Endothelial cell of umbilical vein (primary cell): ENCODE data around the gene NOL4.
A peak's percentile ranks its signal among the peaks of the same experiment; 100 is the strongest.

Source experiments
- EZH2 ChIP-seq: IDR thresholded peaks from 2 replicates; pipeline ENCODE4 v1.6.1; 2012; ENCODE audit warnings: borderline replicate concordance, low read depth, mild to moderate bottlenecking, moderate library complexity, low read length, inconsistent platforms; ENCODE audit not compliant: severe bottlenecking
- FOS ChIP-seq: IDR thresholded peaks from 2 replicates; pipeline ENCODE4 v1.6.1; 2011; ENCODE audit warnings: mild to moderate bottlenecking, low read length, moderate library complexity, borderline replicate concordance; ENCODE audit not compliant: insufficient read depth
- GATA2 ChIP-seq: IDR thresholded peaks from 2 replicates; pipeline ENCODE4 v1.7.0; 2011; ENCODE audit warnings: low read depth, mild to moderate bottlenecking, moderate library complexity, mixed read lengths, low read length; ENCODE audit not compliant: insufficient read length, insufficient read depth
- JUN ChIP-seq: IDR thresholded peaks from 2 replicates; pipeline ENCODE4 v1.6.1; 2011; ENCODE audit warnings: borderline replicate concordance, low read depth; ENCODE audit not compliant: insufficient read length, insufficient read depth
- POLR2A ChIP-seq: IDR thresholded peaks from 2 replicates; pipeline ENCODE4 v1.6.1; 2012; ENCODE audit warnings: low read depth, mild to moderate bottlenecking, control low read depth, low read length
- POLR2AphosphoS5 ChIP-seq: IDR thresholded peaks from 2 replicates; pipeline ENCODE4 v1.6.1; 2012; ENCODE audit warnings: low read depth, mild to moderate bottlenecking, control low read depth, low read length, moderate library complexity; ENCODE audit not compliant: insufficient read depth
- TF ChIP-seq, protein P1 (sequence below), 2 donors: IDR thresholded peaks; 1 replicate in 1 of 2; 2 replicates in 1 of 2; pipeline ENCODE4 v1.5.1; 2011; ENCODE audit warnings: low read length in 2 of 2, mild to moderate bottlenecking in 2 of 2, moderate library complexity in 2 of 2, control low read depth in 1 of 2, inconsistent platforms in 1 of 2, low read depth in 1 of 2; ENCODE audit not compliant: insufficient read depth in 1 of 2; ENCODE audit errors: extremely low read depth in 1 of 2
- TF ChIP-seq, protein P2 (sequence below): IDR thresholded peaks from 2 replicates; pipeline ENCODE4 v1.6.1; 2011; ENCODE audit not compliant: insufficient read depth, insufficient read length

DNA sequence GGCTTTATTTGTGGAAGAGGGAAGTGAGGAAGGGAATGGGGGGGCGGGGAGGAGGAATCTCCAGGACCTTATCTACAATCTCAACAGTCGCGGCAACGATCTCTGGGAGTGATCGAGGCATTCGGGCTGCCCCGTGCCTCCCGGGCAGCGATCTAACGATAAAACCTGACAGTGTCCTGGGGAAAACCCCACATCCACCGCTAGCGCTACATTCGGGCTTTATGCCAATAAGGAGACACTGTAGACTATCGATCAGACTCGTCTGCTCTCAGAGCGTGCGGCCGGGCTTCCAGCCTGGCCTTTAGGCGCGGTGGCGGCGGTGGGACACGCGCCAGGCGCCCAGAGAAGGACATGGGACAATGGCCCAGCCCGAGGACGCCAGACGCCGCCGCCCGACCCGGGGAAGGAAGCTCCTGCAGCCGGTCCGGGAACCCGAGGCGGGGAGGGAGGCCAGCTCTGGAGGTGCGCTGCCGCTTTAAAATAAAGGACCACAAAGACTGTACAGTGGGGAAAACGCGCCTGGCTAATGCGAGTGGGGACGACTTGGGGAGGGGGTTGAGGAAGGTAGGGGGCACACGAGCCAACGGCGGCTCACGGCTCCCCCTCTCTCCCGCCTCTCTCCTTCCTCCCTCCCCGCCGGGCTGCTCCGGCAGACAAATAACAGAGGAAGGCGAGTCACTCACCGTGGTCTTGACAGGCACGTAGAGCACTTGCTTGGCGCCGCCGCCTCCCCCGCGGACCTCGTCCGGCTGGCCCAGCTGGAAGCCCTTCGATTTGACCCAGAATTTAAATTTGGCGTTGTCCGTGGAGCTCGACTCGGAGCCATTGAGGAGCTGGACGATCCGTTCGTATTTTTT is 2.2 kb downstream of the NOL4 start:
- TF ChIP-seq EZH2: peak; percentile 77
- TF ChIP-seq, protein P1, sequence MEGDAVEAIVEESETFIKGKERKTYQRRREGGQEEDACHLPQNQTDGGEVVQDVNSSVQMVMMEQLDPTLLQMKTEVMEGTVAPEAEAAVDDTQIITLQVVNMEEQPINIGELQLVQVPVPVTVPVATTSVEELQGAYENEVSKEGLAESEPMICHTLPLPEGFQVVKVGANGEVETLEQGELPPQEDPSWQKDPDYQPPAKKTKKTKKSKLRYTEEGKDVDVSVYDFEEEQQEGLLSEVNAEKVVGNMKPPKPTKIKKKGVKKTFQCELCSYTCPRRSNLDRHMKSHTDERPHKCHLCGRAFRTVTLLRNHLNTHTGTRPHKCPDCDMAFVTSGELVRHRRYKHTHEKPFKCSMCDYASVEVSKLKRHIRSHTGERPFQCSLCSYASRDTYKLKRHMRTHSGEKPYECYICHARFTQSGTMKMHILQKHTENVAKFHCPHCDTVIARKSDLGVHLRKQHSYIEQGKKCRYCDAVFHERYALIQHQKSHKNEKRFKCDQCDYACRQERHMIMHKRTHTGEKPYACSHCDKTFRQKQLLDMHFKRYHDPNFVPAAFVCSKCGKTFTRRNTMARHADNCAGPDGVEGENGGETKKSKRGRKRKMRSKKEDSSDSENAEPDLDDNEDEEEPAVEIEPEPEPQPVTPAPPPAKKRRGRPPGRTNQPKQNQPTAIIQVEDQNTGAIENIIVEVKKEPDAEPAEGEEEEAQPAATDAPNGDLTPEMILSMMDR (IDR thresholded peaks at IDR 0.05; ENCODE audit: extremely low read depth in 1 of 2, insufficient read depth in 1 of 2, low read depth in 1 of 2, low read length in 2 of 2): no peak
- TF ChIP-seq, protein P2, sequence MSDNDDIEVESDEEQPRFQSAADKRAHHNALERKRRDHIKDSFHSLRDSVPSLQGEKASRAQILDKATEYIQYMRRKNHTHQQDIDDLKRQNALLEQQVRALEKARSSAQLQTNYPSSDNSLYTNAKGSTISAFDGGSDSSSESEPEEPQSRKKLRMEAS: no peak
- no peak for TF ChIP-seq JUN
- TF ChIP-seq POLR2A: no peak
- TF ChIP-seq GATA2: peak; percentile 20
- TF ChIP-seq FOS: no peak
- TF ChIP-seq POLR2AphosphoS5: no peak
